CD4-positive, alpha-beta T cell treated with Interleukin-6 at 100 ng/mL for 8 hours (primary cell): Measurements from ENCODE around the gene CCDC180.
"Not testable (repeated sequence)": the region's sequence is repeated elsewhere in the genome, so short reads cannot be mapped to it uniquely, and the experiment has no call there.

Source experiments
- DNase-seq: peaks from one replicate; pipeline ENCODE4 v3.0.0-alpha.2; 2020; ENCODE audit warnings: mixed read lengths, low spot score

The CCDC180 gene

DNA sequence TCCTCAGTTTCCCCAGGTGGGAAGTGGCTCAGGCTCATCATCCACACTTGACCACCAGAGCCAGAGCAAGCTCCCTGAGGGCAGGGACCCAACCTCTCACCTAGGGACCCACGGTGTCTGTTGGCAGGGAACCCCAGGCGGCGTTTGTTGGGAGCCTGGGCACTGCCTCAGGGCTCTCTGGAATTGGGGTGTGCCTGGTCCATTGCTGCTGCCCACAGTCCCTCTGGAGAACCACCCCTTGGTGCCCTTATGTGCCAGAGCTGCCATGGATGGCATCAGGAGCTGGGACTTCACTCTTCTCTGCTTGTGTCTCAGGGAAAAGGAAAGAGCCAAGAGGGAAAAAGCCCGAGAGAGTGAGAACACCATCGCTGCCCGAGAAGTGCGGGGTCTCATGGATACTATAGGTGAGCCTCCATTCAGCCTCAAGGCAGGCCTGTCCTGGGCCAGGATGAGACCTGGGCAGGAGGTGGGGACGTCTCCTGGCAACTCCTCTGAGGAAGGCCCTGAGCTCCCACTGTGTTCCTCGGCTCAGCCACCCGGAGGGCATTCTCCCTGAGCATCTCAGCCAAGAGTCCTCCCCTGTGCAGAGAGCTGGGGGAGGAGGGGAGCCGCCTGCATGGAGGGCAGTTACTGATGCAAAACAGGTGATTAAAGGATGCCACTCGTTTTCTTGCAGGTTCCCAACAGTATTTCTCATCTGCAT lies 4.5 kb downstream of the CCDC180 start:
- DNase-seq, result no peak

DNA sequence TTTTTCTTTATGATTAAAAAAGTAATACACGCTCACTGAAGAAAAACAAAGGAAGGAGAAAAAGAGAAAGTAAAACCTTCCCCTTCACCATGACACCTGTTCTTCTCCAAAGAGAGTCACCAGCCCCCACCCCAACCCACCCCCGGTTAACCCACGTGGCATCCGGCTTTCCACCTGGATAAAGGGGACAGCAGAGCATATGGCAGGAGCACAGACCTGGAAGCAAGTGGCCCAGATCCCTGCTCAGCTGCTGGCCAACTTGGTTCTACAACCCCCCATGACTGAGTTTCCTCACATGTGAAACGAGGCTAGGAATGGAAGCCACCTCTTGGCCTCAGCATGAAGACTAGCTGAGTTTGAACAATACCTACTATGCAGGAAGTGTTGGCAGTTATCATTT lies 5.1 kb downstream of the CCDC180 start:
- no peak for DNase-seq

DNA sequence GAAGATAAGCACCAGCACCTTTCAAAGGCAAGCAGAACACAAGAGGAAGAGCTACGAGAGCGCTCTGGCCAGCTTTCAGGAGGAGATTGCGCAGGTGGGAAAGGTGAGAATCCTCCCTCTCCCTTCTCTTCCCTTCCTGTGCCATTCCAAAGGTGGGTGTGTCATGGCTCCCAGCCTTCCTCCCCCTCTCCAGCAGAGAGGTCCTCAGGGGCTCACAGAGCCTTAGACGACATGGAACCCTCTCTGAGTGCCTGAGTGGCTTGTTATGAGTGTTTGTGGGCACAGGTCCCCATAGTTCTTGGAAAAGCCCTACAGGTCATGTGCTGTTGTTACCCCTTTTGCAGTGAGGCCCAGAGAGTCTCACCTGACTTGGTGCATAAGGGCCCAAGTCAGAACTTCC lies 5.8 kb downstream of the CCDC180 start:
- DNase-seq, result no peak

DNA sequence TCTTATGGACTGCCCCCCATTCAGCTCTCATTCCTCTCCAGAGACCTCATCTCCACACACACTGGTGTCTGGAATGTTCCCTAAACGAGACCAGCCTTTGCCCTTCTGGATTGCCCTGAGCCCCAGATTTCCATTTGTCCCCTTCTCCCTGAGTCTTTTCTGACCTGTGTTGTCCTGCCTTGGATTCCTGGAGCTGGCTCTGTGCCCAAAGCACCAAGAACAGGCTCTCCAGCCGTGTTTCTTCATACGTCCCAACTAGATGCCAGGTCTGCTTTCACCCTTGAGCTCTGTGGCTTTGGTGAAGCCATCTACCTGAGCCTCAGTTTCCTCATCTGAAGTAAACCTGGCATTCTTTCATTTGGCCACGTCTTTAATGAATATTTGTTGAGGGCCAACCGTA lies 6.3 kb downstream of the CCDC180 start:
- DNase-seq, result no peak

DNA sequence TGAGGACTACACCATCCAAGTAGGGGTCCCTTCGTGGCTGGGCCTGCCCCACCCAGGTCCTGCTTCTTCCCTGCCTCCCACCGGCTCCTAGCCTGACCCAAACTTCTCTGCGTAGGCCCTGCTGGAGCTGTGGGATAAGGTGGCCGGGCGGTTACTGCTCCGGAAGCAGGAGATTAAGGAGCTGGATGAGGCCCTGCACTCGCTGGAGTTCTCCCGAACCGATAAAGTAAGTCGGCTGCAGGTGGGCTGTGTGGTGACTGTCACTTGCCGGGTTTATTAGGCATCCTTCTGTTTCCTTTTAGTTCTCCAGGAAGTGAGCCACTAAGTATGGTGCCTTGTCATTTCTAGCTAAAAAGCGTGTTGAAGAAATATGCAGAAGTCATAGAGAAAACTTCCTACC lies 7.0 kb downstream of the CCDC180 start:
- DNase-seq, result no peak

DNA sequence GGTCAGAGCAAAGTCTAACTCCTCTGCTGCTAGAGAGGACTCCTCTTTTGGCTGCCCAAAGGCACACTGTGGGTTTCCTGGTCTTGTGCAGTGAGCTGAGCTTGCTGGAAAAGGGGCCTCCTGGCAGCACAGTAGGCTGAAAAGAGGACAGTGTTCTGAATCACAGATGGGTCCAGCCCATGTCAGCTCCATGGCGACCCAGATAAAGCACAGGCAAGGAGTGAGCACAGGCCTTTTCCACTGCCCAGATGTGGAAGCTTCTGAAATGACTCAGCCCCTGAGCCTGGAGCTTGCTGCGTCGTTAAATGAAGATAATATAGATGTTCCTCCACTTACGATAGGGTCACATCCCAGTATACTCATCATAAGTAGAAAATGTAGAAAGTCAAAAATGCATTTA lies 8.1 kb downstream of the CCDC180 start:
- no peak for DNase-seq

DNA sequence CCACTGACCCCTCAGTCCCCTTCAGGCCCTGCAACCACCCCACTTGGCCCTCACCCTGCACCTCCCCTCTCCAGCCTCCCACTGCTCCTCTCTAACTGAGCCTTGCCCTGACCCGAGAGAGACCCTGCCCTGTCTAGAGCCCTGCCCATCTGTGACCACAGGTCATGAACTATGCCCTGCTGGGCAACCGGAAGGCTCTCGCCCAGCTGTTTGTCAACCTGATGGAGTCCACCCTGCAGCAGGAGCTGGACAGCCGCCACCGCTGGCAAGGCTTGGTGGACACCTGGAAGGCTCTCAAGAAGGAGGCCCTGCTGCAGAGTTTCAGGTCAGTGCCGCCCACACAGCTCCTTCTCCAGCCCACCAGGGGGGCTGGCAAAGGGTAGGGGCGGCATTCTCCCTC lies 9.4 kb downstream of the CCDC180 start:
- DNase-seq, result no peak

DNA sequence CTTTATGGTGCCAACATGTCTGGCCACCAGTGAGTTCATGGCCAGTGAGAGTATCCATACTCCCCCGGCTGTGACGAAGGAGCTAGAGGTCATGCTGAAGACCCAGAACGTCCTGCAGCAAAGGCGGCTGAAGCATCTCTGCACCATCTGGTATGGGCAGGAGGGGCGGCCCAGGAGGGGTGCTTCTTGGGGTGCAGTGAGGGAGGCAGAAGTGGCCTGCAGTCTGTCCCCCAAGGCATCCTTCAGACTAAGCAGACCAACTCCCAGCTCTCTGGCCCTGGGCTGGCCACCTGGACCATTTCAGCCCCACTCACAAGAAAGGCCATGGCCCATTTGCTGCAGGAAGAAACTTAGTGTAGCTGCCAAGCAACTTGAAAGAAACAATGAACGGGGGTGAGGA lies 11.0 kb downstream of the CCDC180 start:
- no peak for DNase-seq

DNA sequence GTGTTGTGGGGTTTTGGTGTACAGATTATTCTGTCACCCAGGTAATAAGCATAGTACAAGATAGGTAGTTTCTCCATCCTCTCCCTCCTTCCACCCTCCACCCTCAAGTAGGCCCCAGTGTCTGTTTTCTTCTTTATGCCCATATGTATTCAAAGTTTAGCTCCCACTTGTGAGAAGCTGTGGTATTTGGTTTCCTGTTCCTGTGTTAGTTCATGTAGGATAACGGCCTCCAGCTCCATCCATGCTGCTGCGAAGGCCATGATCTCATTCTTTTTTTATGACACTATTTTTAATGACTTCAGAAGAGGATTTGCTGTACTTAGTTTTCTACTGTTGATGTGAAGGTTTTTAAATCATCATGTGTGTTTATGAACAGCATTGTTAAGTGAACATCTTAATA lies 11.9 kb downstream of the CCDC180 start:
- DNase-seq, result no peak

DNA sequence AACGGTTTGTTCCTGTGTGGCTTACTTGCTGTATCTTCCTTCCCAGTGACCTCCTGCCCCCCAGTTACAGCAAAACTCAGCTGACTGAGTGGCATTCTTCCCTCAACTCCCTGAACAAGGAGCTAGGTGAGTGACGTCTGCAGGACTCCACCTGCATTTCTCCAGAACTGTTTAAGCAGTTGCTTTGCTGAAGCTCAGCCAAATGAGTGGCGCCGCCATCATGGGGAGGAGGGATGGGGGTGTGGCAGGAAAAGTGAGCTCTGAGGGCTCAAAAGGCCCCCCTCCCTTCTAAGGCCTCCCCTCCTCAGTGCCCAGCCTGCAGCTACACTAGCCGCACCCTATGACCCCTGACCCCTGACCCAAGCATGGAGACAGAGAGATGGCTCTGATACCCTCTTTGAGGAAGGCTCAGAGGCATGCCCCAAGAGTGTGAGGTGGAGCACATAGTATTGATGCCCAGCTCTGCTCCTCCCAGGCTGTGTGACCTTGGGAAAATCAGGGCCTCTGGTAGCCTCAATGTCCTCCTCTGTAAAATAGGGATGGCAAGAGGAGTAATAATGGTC lies 12.7 kb downstream of the CCDC180 start:
- no peak for DNase-seq

DNA sequence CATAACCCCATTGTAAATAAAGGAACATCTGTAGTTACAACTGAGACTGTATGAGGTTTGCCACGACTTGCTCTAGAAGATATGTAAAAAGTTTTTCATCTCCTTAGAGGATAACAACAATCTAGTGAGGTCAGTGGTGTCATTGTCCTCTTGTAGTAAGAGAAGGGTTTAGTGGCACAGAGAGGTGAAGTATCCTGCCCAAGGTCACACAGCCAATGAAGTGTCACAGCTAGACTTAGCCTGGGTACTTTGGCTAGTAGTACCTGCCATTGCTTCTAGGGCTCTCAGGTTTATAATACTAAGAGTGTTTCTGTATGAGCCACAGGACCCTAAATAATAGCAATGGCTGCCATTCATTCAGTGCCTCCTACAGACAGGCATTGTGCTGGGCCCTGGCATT lies 13.8 kb downstream of the CCDC180 start:
- no peak for DNase-seq

DNA sequence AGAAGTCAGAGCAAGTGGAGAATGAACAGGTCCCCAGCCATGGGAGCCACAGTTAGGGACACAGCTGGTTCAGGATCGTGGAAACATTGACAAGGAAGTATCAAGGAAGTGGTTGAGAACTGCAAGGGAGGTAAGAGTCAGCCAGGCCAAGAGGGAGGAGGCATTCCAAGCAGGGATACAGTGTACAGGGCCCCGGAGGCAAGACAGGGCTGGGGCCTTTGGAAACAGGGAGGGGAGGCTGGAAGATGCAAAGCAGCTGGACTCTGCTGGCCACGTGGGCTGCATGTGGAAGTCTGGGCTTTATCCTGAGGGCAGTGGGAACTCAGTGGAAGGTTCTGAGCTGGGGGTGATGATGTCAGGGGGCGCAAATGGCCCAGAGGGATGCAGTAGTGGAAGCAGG lies 14.2 kb downstream of the CCDC180 start:
- no peak for DNase-seq

DNA sequence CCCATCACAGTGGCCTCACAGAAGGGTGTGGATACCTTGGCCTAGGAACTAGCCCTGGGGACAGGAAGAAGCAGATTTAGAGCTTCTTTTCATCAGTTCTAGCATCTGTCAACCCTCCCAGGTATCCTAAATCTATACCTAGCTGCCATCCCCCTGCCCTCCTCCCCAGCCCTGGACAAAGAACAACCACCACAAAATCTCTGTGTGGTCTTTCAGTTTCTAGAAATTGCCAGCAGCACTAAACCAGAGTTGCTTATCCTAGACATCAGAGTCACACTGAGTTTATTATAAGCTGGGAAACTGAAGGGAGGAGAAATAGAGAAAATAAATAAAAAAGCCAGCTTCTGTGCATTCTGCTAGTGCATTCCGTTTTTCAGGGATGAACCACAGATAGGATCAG lies 14.6 kb downstream of the CCDC180 start:
- no peak for DNase-seq

DNA sequence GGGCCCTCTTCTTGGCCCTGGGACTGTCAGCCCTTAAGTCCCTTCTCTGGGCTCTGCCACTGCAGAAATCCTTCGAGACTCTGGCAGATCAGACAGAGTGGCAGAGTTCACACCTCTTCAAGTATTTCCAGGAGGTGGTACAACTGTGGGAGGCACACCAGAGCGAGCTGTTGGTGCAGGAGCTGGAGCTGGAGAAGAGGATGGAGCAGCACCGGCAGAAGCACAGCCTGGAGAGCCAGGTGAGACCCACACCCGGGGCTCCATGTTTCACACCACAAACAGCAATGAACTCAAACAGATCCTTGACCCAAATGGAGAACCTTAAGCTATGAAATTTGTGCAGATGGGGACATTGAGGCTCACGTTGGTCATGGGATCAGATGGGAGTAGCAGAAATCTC lies 17.5 kb downstream of the CCDC180 start:
- no peak for DNase-seq

DNA sequence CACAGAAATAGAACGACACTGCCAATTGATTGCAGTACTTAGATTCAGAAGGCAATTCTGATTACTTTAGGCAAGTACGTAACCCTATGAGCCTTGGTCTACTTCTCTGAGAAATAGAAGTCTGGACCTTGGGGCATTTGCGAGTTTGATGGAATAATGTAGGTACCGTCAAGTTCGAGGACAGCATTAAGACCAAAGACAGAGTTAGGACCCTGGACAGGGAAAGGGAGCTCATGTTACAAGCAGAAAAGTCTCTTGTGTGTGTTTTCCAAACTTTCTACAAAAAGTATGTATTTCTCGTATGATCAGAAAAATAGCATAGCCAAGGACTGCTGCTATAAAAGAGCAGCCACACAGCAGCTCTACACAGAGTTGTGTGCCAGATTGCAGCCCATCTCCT lies 20.1 kb downstream of the CCDC180 start:
- DNase-seq, result no peak

DNA sequence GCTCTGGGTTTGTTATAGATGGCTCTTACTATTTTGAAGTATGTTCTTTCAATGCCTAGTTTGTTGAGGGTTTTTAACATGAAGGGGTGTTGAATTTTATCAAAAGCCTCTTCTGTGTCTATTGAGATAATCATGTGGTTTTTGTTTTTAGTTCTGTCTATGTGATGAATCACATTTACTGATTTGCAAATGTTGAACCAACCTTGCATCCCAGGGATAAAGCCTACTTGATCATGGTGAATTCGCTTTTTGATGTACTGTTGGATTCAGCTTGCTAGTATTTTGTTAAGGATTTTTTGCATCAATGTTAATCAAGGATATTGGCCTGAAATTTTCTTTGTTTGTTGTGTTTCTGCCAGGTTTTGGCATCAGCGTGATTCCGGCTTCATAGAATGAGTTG lies 25.5 kb downstream of the CCDC180 start:
- no peak for DNase-seq

DNA sequence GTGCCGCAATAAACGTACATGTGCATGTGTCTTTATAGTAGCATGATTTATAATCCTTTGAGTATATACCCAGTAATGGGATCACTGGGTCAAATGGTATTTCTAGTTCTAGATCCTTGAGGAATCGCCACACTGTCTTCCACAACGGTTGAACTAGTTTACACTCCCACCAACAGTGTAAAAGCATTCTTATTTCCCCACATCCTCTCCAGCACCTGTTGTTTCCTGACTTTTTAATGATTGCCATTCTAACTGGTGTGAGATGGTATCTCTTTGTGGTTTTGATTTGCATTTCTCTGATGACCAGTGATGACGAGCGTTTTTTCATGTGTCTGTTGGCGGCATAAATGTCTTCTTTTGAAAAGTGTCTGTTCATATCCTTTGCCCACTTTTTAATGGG lies 28.2 kb downstream of the CCDC180 start:
- not testable (repeated sequence) for DNase-seq

DNA sequence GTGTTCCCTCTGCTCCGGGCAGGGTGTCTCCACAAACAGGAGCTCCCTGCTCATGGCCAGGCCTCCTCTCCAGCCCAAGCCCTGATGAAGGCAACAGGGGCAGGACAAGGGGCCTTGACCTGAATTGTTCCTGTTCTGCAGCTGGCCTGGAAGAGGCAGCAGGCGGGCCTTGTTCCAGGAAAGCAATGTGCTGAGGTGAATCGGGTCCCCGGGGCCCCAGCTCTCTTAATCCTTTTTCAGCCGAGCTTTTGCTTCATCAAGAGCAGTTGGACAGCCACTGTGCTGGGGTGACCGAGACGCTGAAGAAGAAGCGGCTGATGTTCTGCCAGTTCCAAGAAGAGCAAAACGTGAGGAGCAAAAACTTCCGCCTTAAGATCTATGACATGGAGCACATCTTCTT lies 41.4 kb downstream of the CCDC180 start:
- DNase-seq, result no peak

DNA sequence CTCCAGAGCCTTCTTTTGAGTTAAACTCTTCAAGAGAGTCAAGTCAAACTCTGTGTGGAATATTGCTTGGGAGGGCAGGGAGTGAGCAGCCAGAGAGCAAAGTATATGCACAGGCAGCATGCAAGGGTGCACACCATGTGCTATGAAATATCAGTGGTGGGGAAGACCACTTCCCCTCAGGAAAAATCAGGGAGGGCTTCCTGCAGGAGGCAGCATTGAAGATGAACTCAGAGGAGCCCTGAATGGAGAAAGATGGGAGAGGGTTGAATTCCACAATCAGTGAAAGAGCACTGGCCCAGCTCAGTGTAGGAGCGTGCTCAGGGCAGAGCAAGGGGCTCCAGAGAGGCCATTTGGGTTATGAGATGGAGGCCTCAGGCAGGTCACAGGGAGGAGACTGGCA lies 41.9 kb downstream of the CCDC180 start:
- DNase-seq, result no peak

DNA sequence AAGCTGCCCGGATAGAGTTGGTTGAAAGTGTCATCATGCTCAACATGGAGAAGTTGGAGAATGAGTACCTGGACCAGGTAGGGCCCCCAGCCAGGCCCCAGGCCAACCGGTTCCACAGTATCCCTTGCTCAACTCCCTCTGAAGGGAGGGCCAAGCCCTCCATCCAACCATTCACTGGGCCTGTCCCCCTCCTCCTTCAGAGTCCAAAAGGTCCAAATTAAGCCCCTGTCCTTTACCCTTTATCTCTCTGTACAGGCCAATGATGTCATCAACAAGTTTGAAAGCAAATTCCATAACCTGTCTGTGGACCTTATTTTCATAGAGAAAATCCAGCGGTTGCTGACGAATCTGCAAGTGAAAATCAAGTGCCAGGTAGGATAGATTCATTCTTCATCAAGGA lies 47.2 kb downstream of the CCDC180 start:
- no peak for DNase-seq

DNA sequence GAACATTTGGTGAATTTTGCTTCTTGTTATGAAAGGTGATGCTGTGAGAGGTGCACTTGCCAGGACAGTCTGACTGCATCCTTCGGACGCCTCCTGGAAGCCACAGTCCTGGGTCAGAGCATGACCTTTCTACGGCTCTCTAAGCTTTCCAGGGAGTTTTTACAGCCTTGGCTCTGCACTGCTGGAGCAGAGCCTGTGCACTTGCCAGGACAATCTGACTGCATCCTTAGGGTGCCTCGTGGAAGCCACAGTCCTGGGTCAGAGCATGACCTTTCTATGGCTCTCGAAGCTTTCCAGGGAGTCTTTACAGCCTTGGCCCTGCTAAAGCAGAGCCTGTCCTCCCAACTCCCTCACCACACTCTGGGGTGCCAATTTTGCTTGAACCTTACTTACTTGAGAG lies 49.6 kb downstream of the CCDC180 start:
- DNase-seq, result no peak
